Frontal cortex (tissue), 4 donors: ENCODE data around the gene SLC6A7. TPM values are rescaled to one million over a fixed set of nuclear protein-coding genes. Genes with fewer than 3 reads are reported as not detected.

Experiments
- DNase-seq, 2 donors: peaks; one replicate each; pipeline ENCODE4 v3.0.0; 2012; ENCODE audit warnings: low spot score in 2 of 2
- FAIRE-seq: peaks from 2 replicates; lab custom pipeline; 2012; peaks lifted over from hg19 to GRCh38; lab: Jason Lieb, UNC
- total RNA-seq: library from RNA; depleted of rRNA; stranded (reverse); fragments of >200 nt; gene quantifications from one replicate; pipeline ENCODE4 v1.2.3, GENCODE V29; 2014
- donor health status: control.
- donor health status: control.
- donor health status: control.

SLC6A7 gene
- total RNA-seq, 1 donor from 2014 or later: 2.9 TPM

GRCh38 chr5:150249744-150250143, 59.9 kb downstream of the SLC6A7 start:
- FAIRE-seq (no peak), DNase-seq (no peak)

GRCh38 chr5:150251504-150251903, 61.6 kb downstream of the SLC6A7 start:
- DNase-seq (no peak), FAIRE-seq (no peak)

- FAIRE-seq (no peak), DNase-seq (no peak)
These were observed 62.6 kb downstream of the SLC6A7 start for GRCh38 chr5:150252489-150252888.

- no peak for DNase-seq
- no peak for FAIRE-seq
These were observed 63.8 kb downstream of the SLC6A7 start for GRCh38 chr5:150253416-150254208.

- FAIRE-seq (no peak), DNase-seq (no peak)
These were observed 64.5 kb downstream of the SLC6A7 start for GRCh38 chr5:150254363-150254762.

- DNase-seq: no peak
- FAIRE-seq: no peak
These were observed 64.9 kb downstream of the SLC6A7 start for GRCh38 chr5:150254774-150255173.

- DNase-seq: no peak
- FAIRE-seq: no peak
These were observed 66.0 kb downstream of the SLC6A7 start for GRCh38 chr5:150255659-150256409.

- FAIRE-seq (no peak), DNase-seq (no peak)
These were observed 66.7 kb downstream of the SLC6A7 start for GRCh38 chr5:150256410-150257064.

GRCh38 chr5:150257424-150257823, 67.6 kb downstream of the SLC6A7 start:
- FAIRE-seq (no peak), DNase-seq (no peak)

- no peak for FAIRE-seq
- no peak for DNase-seq
These were observed 68.3 kb downstream of the SLC6A7 start for GRCh38 chr5:150258130-150258529.

Other genes starting within 250 kb of the SLC6A7 start
- not detected for gene PDE6A, start 245.3 kb upstream of the SLC6A7 start, total RNA-seq
- 16.3 TPM for gene SLC26A2, start 229.3 kb upstream of the SLC6A7 start, total RNA-seq
- 4.1 TPM for gene TIGD6, start 189.4 kb upstream of the SLC6A7 start, total RNA-seq
- 21.2 TPM for gene HMGXB3, start 189.3 kb upstream of the SLC6A7 start, total RNA-seq
- 5.3 TPM for gene CSF1R, start 103.5 kb upstream of the SLC6A7 start, total RNA-seq
- 12.2 TPM for gene PDGFRB, start 34.2 kb upstream of the SLC6A7 start, total RNA-seq
- not detected for gene CDX1, start 23.3 kb upstream of the SLC6A7 start, total RNA-seq
- 16.7 TPM for gene CAMK2A, start 99.7 kb downstream of the SLC6A7 start, total RNA-seq
- gene ARSI, start 112.8 kb downstream of the SLC6A7 start, total RNA-seq: 0.41 TPM
- 9.4 TPM for gene TCOF1, start 167.6 kb downstream of the SLC6A7 start, total RNA-seq
- 3.3 TPM for gene CD74, start 222.8 kb downstream of the SLC6A7 start, total RNA-seq